WERI-Rb-1 (cell line): ENCODE results near the gene ADRA2B.
"Not testable (repeated sequence)": the region's sequence is repeated elsewhere in the genome, so short reads cannot be mapped to it uniquely, and the experiment has no call there.

ENCODE experiments used
- DNase-seq: peaks from one replicate; pipeline ENCODE4 v3.0.0-alpha.2; 2020
- H3K27ac ChIP-seq: fragments of 250-450 bp; sonication (Bioruptor Pico); 2 replicates; pipeline ENCODE4 v1.5.1; 2020; ENCODE audit warnings: mild to moderate bottlenecking, moderate library complexity
- H3K27me3 ChIP-seq: fragments of 250-450 bp; sonication (Bioruptor Pico); 2 replicates; pipeline ENCODE4 v1.5.1; 2021; ENCODE audit warnings: mild to moderate bottlenecking, low read depth, moderate library complexity; ENCODE audit not compliant: insufficient read depth, severe bottlenecking
- H3K36me3 ChIP-seq: fragments of 250-450 bp; sonication (Bioruptor Pico); 2 replicates; pipeline ENCODE4 v1.5.1; 2020; ENCODE audit warnings: mild to moderate bottlenecking, moderate library complexity
- H3K4me3 ChIP-seq: 2 replicates; pipeline ENCODE4 v1.5.1; 2011; ENCODE audit warnings: low read depth, mild to moderate bottlenecking, control low read depth, low read length
- H3K9me3 ChIP-seq: fragments of 250-450 bp; sonication (Bioruptor Pico); 2 replicates; pipeline ENCODE4 v1.5.1; 2021; ENCODE audit warnings: mild to moderate bottlenecking, moderate library complexity; ENCODE audit not compliant: severe bottlenecking
- CTCF ChIP-seq: IDR thresholded peaks from 2 replicates; pipeline ENCODE4 v1.5.1; 2011; ENCODE audit warnings: low read depth, mild to moderate bottlenecking, control low read depth, inconsistent platforms, low read length

Gene ADRA2B

GRCh38 chr2:96073170-96073775, 43.1 kb downstream of the ADRA2B start:
- Histone ChIP-seq H3K27ac (no peak overlapping the region), H3K36me3 (no peaks in the 10 kb centered on the region), H3K9me3 (peaks cover 2% of the 10 kb centered on the region), H3K4me3 (no peak overlapping the region), H3K27me3 (no peaks in the 10 kb centered on the region)
- DNase-seq, result no peak
- no peak for TF ChIP-seq CTCF

GRCh38 chr2:96072746-96073145, 43.6 kb downstream of the ADRA2B start:
- no peaks in the 10 kb centered on the region for H3K36me3 ChIP-seq
- no peak for DNase-seq
- H3K9me3 ChIP-seq, result peaks cover 2% of the 10 kb centered on the region
- no peak overlapping the region for H3K4me3 ChIP-seq
- no peak for TF ChIP-seq CTCF
- H3K27ac ChIP-seq, result peak overlapping the region; percentile 14; the same call in 1 of the 2 replicates
- H3K27me3 ChIP-seq, result no peaks in the 10 kb centered on the region

GRCh38 chr2:96071977-96072491, 44.3 kb downstream of the ADRA2B start:
- not testable (repeated sequence) for H3K36me3 ChIP-seq
- DNase-seq, result peak; percentile 45

GRCh38 chr2:96071087-96071976, 45.0 kb downstream of the ADRA2B start:
- H3K27me3 ChIP-seq, H3K4me3 ChIP-seq, H3K9me3 ChIP-seq, H3K27ac ChIP-seq, DNase-seq, H3K36me3 ChIP-seq: not testable (repeated sequence)

More at GRCh38 chr2:96071977-96072491, 44.3 kb downstream of the ADRA2B start:
- H3K27me3 ChIP-seq, H3K9me3 ChIP-seq, H3K4me3 ChIP-seq: not testable (repeated sequence)
- peak overlapping the region; percentile 14; the same call in 1 of the 2 replicates for H3K27ac ChIP-seq

- DNase-seq, H3K27me3 ChIP-seq, H3K4me3 ChIP-seq: not testable (repeated sequence)
These were observed 46.0 kb downstream of the ADRA2B start for GRCh38 chr2:96070351-96070750.

GRCh38 chr2:96069878-96070277, 46.5 kb downstream of the ADRA2B start:
- not testable (repeated sequence) for DNase-seq, H3K36me3 ChIP-seq, H3K27ac ChIP-seq, H3K4me3 ChIP-seq, H3K9me3 ChIP-seq, H3K27me3 ChIP-seq

More at GRCh38 chr2:96070351-96070750, 46.0 kb downstream of the ADRA2B start:
- not testable (repeated sequence) for H3K36me3 ChIP-seq, H3K27ac ChIP-seq, H3K9me3 ChIP-seq

- not testable (repeated sequence) for H3K36me3 ChIP-seq, DNase-seq, H3K4me3 ChIP-seq, H3K27me3 ChIP-seq, H3K9me3 ChIP-seq, H3K27ac ChIP-seq
These were observed 48.3 kb downstream of the ADRA2B start for GRCh38 chr2:96067902-96068581.

GRCh38 chr2:96067098-96067660, 49.2 kb downstream of the ADRA2B start:
- not testable (repeated sequence) for H3K4me3 ChIP-seq, DNase-seq, H3K27me3 ChIP-seq, H3K9me3 ChIP-seq, H3K27ac ChIP-seq, H3K36me3 ChIP-seq

GRCh38 chr2:96066511-96066910, 49.9 kb downstream of the ADRA2B start:
- not testable (repeated sequence) for H3K27ac ChIP-seq, H3K27me3 ChIP-seq, H3K36me3 ChIP-seq, H3K9me3 ChIP-seq, H3K4me3 ChIP-seq, DNase-seq

GRCh38 chr2:96065954-96066353, 50.4 kb downstream of the ADRA2B start:
- H3K36me3 ChIP-seq, H3K27me3 ChIP-seq, H3K4me3 ChIP-seq, H3K9me3 ChIP-seq, DNase-seq, H3K27ac ChIP-seq: not testable (repeated sequence)
